Measurements from ENCODE around the gene SF3B1. TPM values are rescaled to one million over a fixed set of nuclear protein-coding genes. Genes with fewer than 3 reads are reported as not detected.

The SF3B1 gene
- total and polyA plus RNA-seq, 7 donors = 89.2 to 162 (median 136) TPM

GRCh38 chr2:197369933-197370320 lies 64.9 kb downstream of the SF3B1 start:
- Histone ChIP-seq H3K4me1 (peaks cover 15% of the 10 kb centered on the region), H3K36me3 (ENCODE audit: insufficient read depth in 1 of 2, low read depth in 1 of 2) (no peaks in the 10 kb centered on the region), H3K9me3 (no peaks in the 10 kb centered on the region), H3K27me3 (ENCODE audit: insufficient read depth in 3 of 3, low read length in 2 of 3) (no peaks in the 10 kb centered on the region), H3K4me3 (no peak overlapping the region), H3K27ac (no peak overlapping the region)
- intact Hi-C loops (cut with DNase I) = loop anchor here in 1 of 2 donors (2.0 kb wide), 1 partner anchor 59 kb away; the partner anchor contains the start of gene ANKRD44
- WGBS, 3 donors = 64 to 71% (median 64%) methylated on average over 4 of the region's 4 CpGs
- TF ChIP-seq CTCF (IDR thresholded peaks at IDR 0.05) = no peak
- no peak for ATAC-seq
- DNase-seq = no peak

- Histone ChIP-seq H3K9me3 (no peaks in the 10 kb centered on the region), H3K27ac (peak overlapping the region; percentile 78), H3K4me1 (peaks cover 15% of the 10 kb centered on the region), H3K4me3 (no peak overlapping the region), H3K36me3 (ENCODE audit: insufficient read depth in 1 of 2, low read depth in 1 of 2) (no peaks in the 10 kb centered on the region), H3K27me3 (ENCODE audit: insufficient read depth in 3 of 3, low read length in 2 of 3) (no peaks in the 10 kb centered on the region)
- WGBS, 3 donors = 49 to 64% (median 52%) methylated on average over 5 of the region's 5 CpGs
- intact Hi-C loops (cut with DNase I) = loop anchor here in 1 of 2 donors (2.0 kb wide), 1 partner anchor 59 kb away; the partner anchor contains the start of gene ANKRD44
- TF ChIP-seq CTCF (IDR thresholded peaks at IDR 0.05) = no peak
- no peak for DNase-seq
- ATAC-seq = peak in 3 of 4 donors; percentile 9 to 25 (median 23)
Observed at GRCh38 chr2:197369228-197369932, 65.4 kb downstream of the SF3B1 start.

GRCh38 chr2:197368412-197368811 lies 66.4 kb downstream of the SF3B1 start:
- ATAC-seq (peak; percentile 79 to 99 (median 98)), DNase-seq (no peak)
- peak overlapping the region; percentile 34 for H3K4me3 ChIP-seq
- intact Hi-C loops (cut with DNase I) = loop anchor here in 1 of 2 donors (2.0 kb wide), 1 partner anchor 58 kb away; the partner anchor contains the start of gene ANKRD44
- peak overlapping the region; percentile 78 for H3K27ac ChIP-seq
- H3K36me3 ChIP-seq (ENCODE audit: insufficient read depth in 1 of 2, low read depth in 1 of 2) = no peaks in the 10 kb centered on the region
- H3K9me3 ChIP-seq = no peaks in the 10 kb centered on the region
- H3K27me3 ChIP-seq (ENCODE audit: insufficient read depth in 3 of 3, low read length in 2 of 3) = no peaks in the 10 kb centered on the region
- H3K4me1 ChIP-seq = peaks cover 15% of the 10 kb centered on the region
- 24 to 51% (median 39%) methylated on average over 6 of the region's 6 CpGs for WGBS, 3 donors
- no peak for TF ChIP-seq CTCF (IDR thresholded peaks at IDR 0.05)

- Histone ChIP-seq H3K27ac (no peak overlapping the region), H3K4me3 (no peak overlapping the region), H3K27me3 (ENCODE audit: insufficient read depth in 3 of 3, low read length in 2 of 3) (no peaks in the 10 kb centered on the region), H3K4me1 (peaks cover 4% of the 10 kb centered on the region), H3K36me3 (ENCODE audit: insufficient read depth in 1 of 2, low read depth in 1 of 2) (no peaks in the 10 kb centered on the region), H3K9me3 (no peaks in the 10 kb centered on the region)
- no peak for DNase-seq
- no peak for ATAC-seq
- intact Hi-C loops (cut with DNase I) = no loop called here
- 51 to 66% (median 63%) methylated on average over 5 of the region's 5 CpGs for WGBS, 3 donors
- no peak for TF ChIP-seq CTCF (IDR thresholded peaks at IDR 0.05)
Observed at GRCh38 chr2:197363998-197364397, 70.8 kb downstream of the SF3B1 start.
